ENCODE data around the gene JAG1. TPM values are rescaled to one million over a fixed set of nuclear protein-coding genes. Genes with fewer than 3 reads are reported as not detected.
A peak's percentile ranks its signal among the peaks of the same experiment; 100 is the strongest.

JAG1 gene
- total RNA-seq, 1 donor: 5.4 TPM

- DNase-seq (ENCODE audit: low read depth in 2 of 3, low spot score in 2 of 3): no peak
Observed at GRCh38 chr20:10639737-10640556, 33.9 kb downstream of the JAG1 start.

- DNase-seq (ENCODE audit: low read depth in 2 of 3, low spot score in 2 of 3): no peak
Observed at GRCh38 chr20:10639077-10639736, 34.6 kb downstream of the JAG1 start.

GRCh38 chr20:10637563-10637962 lies 36.2 kb downstream of the JAG1 start:
- no peak for DNase-seq (ENCODE audit: low read depth in 2 of 3, low spot score in 2 of 3)

GRCh38 chr20:10637031-10637559 lies 36.7 kb downstream of the JAG1 start:
- DNase-seq (ENCODE audit: low read depth in 2 of 3, low spot score in 2 of 3): no peak

GRCh38 chr20:10636326-10636818 lies 37.4 kb downstream of the JAG1 start:
- no peak for DNase-seq (ENCODE audit: low read depth in 2 of 3, low spot score in 2 of 3)

- no peak for DNase-seq (ENCODE audit: low read depth in 2 of 3, low spot score in 2 of 3)
Observed at GRCh38 chr20:10635476-10636208, 38.2 kb downstream of the JAG1 start.

GRCh38 chr20:10634683-10635411 lies 39.0 kb downstream of the JAG1 start:
- DNase-seq (ENCODE audit: low read depth in 2 of 3, low spot score in 2 of 3): no peak

GRCh38 chr20:10634211-10634610 lies 39.6 kb downstream of the JAG1 start:
- DNase-seq (ENCODE audit: low read depth in 2 of 3, low spot score in 2 of 3): no peak

GRCh38 chr20:10633718-10634117 lies 40.1 kb downstream of the JAG1 start:
- no peak for DNase-seq (ENCODE audit: low read depth in 2 of 3, low spot score in 2 of 3)

- no peak for DNase-seq (ENCODE audit: low read depth in 2 of 3, low spot score in 2 of 3)
Observed at GRCh38 chr20:10632721-10633509, 40.9 kb downstream of the JAG1 start.

- DNase-seq (ENCODE audit: low read depth in 2 of 3, low spot score in 2 of 3): no peak
Observed at GRCh38 chr20:10631126-10631525, 42.7 kb downstream of the JAG1 start.

GRCh38 chr20:10629946-10630650 lies 43.7 kb downstream of the JAG1 start:
- DNase-seq (ENCODE audit: low read depth in 2 of 3, low spot score in 2 of 3): no peak

- no peak for DNase-seq (ENCODE audit: low read depth in 2 of 3, low spot score in 2 of 3)
Observed at GRCh38 chr20:10626896-10627295, 46.9 kb downstream of the JAG1 start.

GRCh38 chr20:10625641-10626040 lies 48.2 kb downstream of the JAG1 start:
- DNase-seq (ENCODE audit: low read depth in 2 of 3, low spot score in 2 of 3): no peak

- DNase-seq (ENCODE audit: low read depth in 2 of 3, low spot score in 2 of 3): no peak
Observed at GRCh38 chr20:10622657-10623418, 51.0 kb downstream of the JAG1 start.

- peak in 1 of 3 donors; percentile 16 for DNase-seq (ENCODE audit: low read depth in 2 of 3, low spot score in 2 of 3)
Observed at GRCh38 chr20:10621149-10621548, 52.6 kb downstream of the JAG1 start.

- DNase-seq (ENCODE audit: low read depth in 2 of 3, low spot score in 2 of 3): no peak
Observed at GRCh38 chr20:10619427-10619826, 54.4 kb downstream of the JAG1 start.

- no peak for DNase-seq (ENCODE audit: low read depth in 2 of 3, low spot score in 2 of 3)
Observed at GRCh38 chr20:10618611-10619245, 55.1 kb downstream of the JAG1 start.

Data from hematopoietic multipotent progenitor cell (in vitro differentiated cells).